HepG2 (cell line): Measurements from ENCODE around the gene EEF1AKMT3. TPM values are rescaled to one million over a fixed set of nuclear protein-coding genes. Genes with fewer than 3 reads are reported as not detected.

Experiments
- ATAC-seq: fragments of 200-7000 bp; cut with Tn5 transposase; 3 replicates; pipeline ENCODE4 v1.9.1; 2020; ENCODE audit warnings: mild to moderate bottlenecking, moderate library complexity
- BruUV-seq: library from RNA; stranded (reverse); fragments of 400-500 nt; replicated peaks from 2 replicates; lab custom pipeline; 2021; lab: Mats Ljungman, UMichigan
- CTCF ChIA-PET: fragments of 300-600 bp; formaldehyde crosslinking; extraction: SDS; loops from one replicate; lab custom pipeline; 2021; ENCODE audit warnings: low total read pairs, inconsistent platforms, low intra/inter-chr PET ratio; lab: Yijun Ruan, JAX
- POLR2A ChIA-PET: fragments of 350-600 bp; sonication (Branson Sonifier 250); formaldehyde crosslinking; loops from one replicate; lab custom pipeline; 2020; ENCODE audit warnings: antibody characterized with exemption, inconsistent platforms; lab: Yijun Ruan, JAX
- DNase-seq: peaks from one replicate; pipeline ENCODE4 v3.0.0-alpha.2; 2015; ENCODE audit warnings: low spot score
- FAIRE-seq: peaks from 3 replicates; lab custom pipeline; 2011; peaks lifted over from hg19 to GRCh38; lab: Jason Lieb, UNC
- H2AFZ ChIP-seq: one replicate; pipeline ENCODE4 v1.6.1; 2011; ENCODE audit warnings: low read length, inconsistent platforms
- H3K27ac ChIP-seq: fragments of 300-600 bp; 3 replicates; pipeline ENCODE4 v1.8.0; 2011; ENCODE audit warnings: mixed run types, mild to moderate bottlenecking, mixed read lengths, low read length, inconsistent platforms; ENCODE audit not compliant: insufficient read depth; ENCODE audit errors: extremely low read length
- H3K27me3 ChIP-seq, 2 experiments: fragments of 200-600 bp in 1 of 2; 2 replicates in 1 of 2; 3 replicates in 1 of 2; pipeline versions ENCODE4 v1.6.0 to v1.8.0; 2011; ENCODE audit warnings: low read length in 2 of 2, mild to moderate bottlenecking in 2 of 2, moderate library complexity in 2 of 2, inconsistent platforms in 1 of 2; ENCODE audit not compliant: insufficient read depth in 2 of 2, control insufficient read depth in 1 of 2
- H3K36me3 ChIP-seq, 2 experiments: fragments of 200-600 bp in 1 of 2; replicated peaks in 1 of 2; 2 replicates in 1 of 2; 3 replicates in 1 of 2; pipeline versions ENCODE4 v1.5.1 to v1.8.0; 2011; ENCODE audit warnings: low read length in 2 of 2, inconsistent platforms in 1 of 2; ENCODE audit not compliant: insufficient read depth in 2 of 2, control insufficient read depth in 1 of 2
- H3K4me1 ChIP-seq: 2 replicates; pipeline ENCODE4 v1.5.1; 2012; ENCODE audit warnings: low read length, inconsistent platforms; ENCODE audit not compliant: insufficient read depth
- H3K4me2 ChIP-seq: 2 replicates; pipeline ENCODE4 v1.6.0; 2011; ENCODE audit warnings: low read depth, low read length, inconsistent platforms
- H3K4me3 ChIP-seq, 3 experiments: fragments of 200-600 bp in 1 of 3; sonication (generic), shearing (Covaris generic) in 1 of 3; replicated peaks in 1 of 3; 2 replicates each; pipeline ENCODE4 v1.5.1; 2011 to 2016; ENCODE audit warnings: low read length in 3 of 3, inconsistent platforms in 2 of 3, low read depth in 2 of 3, mild to moderate bottlenecking in 2 of 3, control low read depth in 1 of 3, mixed read lengths in 1 of 3; ENCODE audit not compliant: insufficient read depth in 1 of 3
- H3K79me2 ChIP-seq: one replicate; pipeline ENCODE4 v1.6.1; 2011; ENCODE audit warnings: low read length, inconsistent platforms; ENCODE audit not compliant: insufficient read depth
- H3K9ac ChIP-seq: 2 replicates; pipeline ENCODE4 v1.6.0; 2011; ENCODE audit warnings: mild to moderate bottlenecking, low read depth, low read length, inconsistent platforms; ENCODE audit not compliant: insufficient read depth
- H3K9me3 ChIP-seq: 2 replicates; pipeline ENCODE4 v1.5.1; 2012; ENCODE audit warnings: mild to moderate bottlenecking, low read length
- H4K20me1 ChIP-seq: 2 replicates; pipeline ENCODE4 v1.6.0; 2011; ENCODE audit warnings: inconsistent platforms, mild to moderate bottlenecking, low read length, moderate library complexity; ENCODE audit not compliant: insufficient read depth
- ARNT ChIP-seq: fragments of 450-650 bp; IDR thresholded peaks from 2 replicates; pipeline ENCODE4 v1.6.1; 2017
- BRD4 ChIP-seq: sonication (generic); formaldehyde crosslinking; IDR thresholded peaks from 2 replicates; pipeline ENCODE4 v1.4.0; 2020; ENCODE audit warnings: missing genetic modification reagents
- ELF4 ChIP-seq: sonication (generic); formaldehyde crosslinking; IDR thresholded peaks from 2 replicates; pipeline ENCODE4 v1.5.0; 2020; ENCODE audit warnings: missing genetic modification reagents, mild to moderate bottlenecking, moderate library complexity, borderline replicate concordance
- EZH2 ChIP-seq: conservative IDR thresholded peaks from 2 replicates; pipeline ENCODE4 v1.6.1; 2012; ENCODE audit warnings: mild to moderate bottlenecking, low read depth, low read length, moderate library complexity
- PAWR ChIP-seq: sonication (generic); formaldehyde crosslinking; IDR thresholded peaks from 2 replicates; pipeline ENCODE4 v1.4.0; 2020; ENCODE audit warnings: missing genetic modification reagents, mild to moderate bottlenecking, borderline replicate concordance
- POLR2A ChIP-seq, 2 experiments: IDR thresholded peaks; 2 replicates each; pipeline ENCODE4 v1.6.1; 2011; ENCODE audit warnings: low read depth in 2 of 2, low read length in 2 of 2, mild to moderate bottlenecking in 1 of 2, moderate library complexity in 1 of 2; ENCODE audit not compliant: insufficient read depth in 1 of 2
- SP4 ChIP-seq: sonication (generic); formaldehyde crosslinking; IDR thresholded peaks from 2 replicates; pipeline ENCODE4 v1.8.1; 2023; ENCODE audit warnings: mild to moderate bottlenecking, missing genetic modification reagents
- SSRP1 ChIP-seq: IDR thresholded peaks from 2 replicates; pipeline ENCODE4 v1.6.1; 2016; ENCODE audit warnings: control low read depth
- TRAFD1 ChIP-seq: sonication (generic); formaldehyde crosslinking; IDR thresholded peaks from 2 replicates; pipeline ENCODE4 v1.5.1; 2020; ENCODE audit warnings: missing genetic modification reagents, mild to moderate bottlenecking, borderline replicate concordance
- ZBTB42 ChIP-seq: sonication (generic); formaldehyde crosslinking; IDR thresholded peaks from 2 replicates; pipeline ENCODE4 v1.5.0; 2020; ENCODE audit warnings: mild to moderate bottlenecking, missing genetic modification reagents
- ZBTB7B ChIP-seq: sonication (generic); formaldehyde crosslinking; IDR thresholded peaks from 2 replicates; pipeline ENCODE4 v1.4.0; 2020; ENCODE audit warnings: missing genetic modification reagents
- ZFP41 ChIP-seq: sonication (generic); formaldehyde crosslinking; IDR thresholded peaks from 2 replicates; pipeline ENCODE4 v1.4.0; 2020; ENCODE audit warnings: mild to moderate bottlenecking, missing genetic modification reagents, borderline replicate concordance
- ZNF235 ChIP-seq: sonication (generic); formaldehyde crosslinking; IDR thresholded peaks from 2 replicates; pipeline ENCODE4 v1.8.1; 2023; ENCODE audit warnings: mild to moderate bottlenecking, missing genetic modification reagents, borderline replicate concordance
- ZNF280B ChIP-seq: sonication (generic); formaldehyde crosslinking; IDR thresholded peaks from 2 replicates; pipeline ENCODE4 v1.5.0; 2020; ENCODE audit warnings: missing genetic modification reagents, mild to moderate bottlenecking, borderline replicate concordance
- ZNF503 ChIP-seq: sonication (generic); formaldehyde crosslinking; IDR thresholded peaks from 2 replicates; pipeline ENCODE4 v1.4.0; 2020; ENCODE audit warnings: missing genetic modification reagents
- ZNF572 ChIP-seq: sonication (generic); formaldehyde crosslinking; IDR thresholded peaks from 2 replicates; pipeline ENCODE4 v1.5.1; 2020; ENCODE audit warnings: mild to moderate bottlenecking, missing genetic modification reagents
- ZNF766 ChIP-seq: sonication (generic); formaldehyde crosslinking; IDR thresholded peaks from 2 replicates; pipeline ENCODE4 v1.5.0; 2020; ENCODE audit warnings: missing genetic modification reagents, borderline replicate concordance
- ZSCAN20 ChIP-seq: sonication (generic); formaldehyde crosslinking; IDR thresholded peaks from 2 replicates; pipeline ENCODE4 v1.4.0; 2020; ENCODE audit warnings: missing genetic modification reagents, mild to moderate bottlenecking, borderline replicate concordance
- WGBS: methylation state at CpG from one replicate; pipeline ENCODE4 v1.1.6; 2017; ENCODE audit warnings: low lambda C conversion rate; 5-methylcytosine and 5-hydroxymethylcytosine counted together
- in situ Hi-C: cut with HindIII; loops from 2 replicates; pipeline ENCODE4 v1.10.0; 2017; ENCODE audit warnings: low pct_unique_long_range_greater_than_20kb; ENCODE audit not compliant: extremely low pct_ligation_motif_present
- intact Hi-C: fragments of 100-400 bp; cut with micrococcal nuclease; formaldehyde crosslinking; loops from one replicate; pipeline ENCODE4 v1.10.0; 2022; ENCODE audit not compliant: unreplicated experiment
- polyA plus RNA-seq, 8 experiments: library from polyadenylated mRNA; depleted of rRNA in 3 of 8; stranded (reverse) in 7 of 8; unstranded in 1 of 8; fragments of >200 nt; fragmentation: Illumina TruSeq in 4 of 8; extraction: Trizol in 4 of 8; gene quantifications; 2 replicates each; pipeline versions ENCODE4 v1.2.1 to v1.2.3, GENCODE V29; 2011 to 2016; ENCODE audit warnings: low read depth in 4 of 8, missing spikeins in 1 of 8, mixed read lengths in 1 of 8; ENCODE audit not compliant: insufficient read depth in 1 of 8
- total RNA-seq, 5 experiments: library from RNA; depleted of rRNA; stranded (reverse); fragments of >200 nt; fragmentation: Illumina TruSeq; extraction: Trizol; gene quantifications; 2 replicates each; pipeline ENCODE4 v1.2.3, GENCODE V29; 2016; ENCODE audit warnings: low read depth in 1 of 5
- TF ChIP-seq, protein P1 (sequence below): sonication (generic); formaldehyde crosslinking; IDR thresholded peaks from 2 replicates; pipeline ENCODE4 v1.9.0; 2021; ENCODE audit warnings: missing genetic modification reagents, borderline replicate concordance

EEF1AKMT3 gene
- total and polyA plus RNA-seq, 2 of the 13 experiments (the other 11 are each of a cell fraction or from before 2014, with no cell fraction given): 4.7 to 11.4 TPM

DNA sequence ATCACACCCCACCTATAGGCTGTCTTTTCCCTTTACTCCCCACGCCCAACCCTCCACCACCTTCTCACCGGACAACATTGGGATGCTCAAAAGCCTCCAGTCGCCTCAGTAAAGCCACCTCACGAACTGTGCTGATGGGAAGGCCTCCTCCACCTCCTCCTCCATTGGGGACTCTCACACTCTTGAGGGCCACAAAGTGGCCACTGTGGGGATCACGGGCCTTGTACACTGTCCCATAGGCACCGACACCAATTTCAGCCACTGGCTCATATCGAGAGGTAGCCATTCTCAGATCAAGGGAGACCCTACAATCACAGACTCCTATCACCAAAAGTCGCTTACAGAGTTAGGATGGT is 21.0 kb upstream of the EEF1AKMT3 start:
- POLR2A ChIA-PET: interaction anchor here (1.1 kb wide), 1 partner anchor 16 kb away, joined by 3 read pairs; no protein-coding TSS in a partner anchor
- H3K4me2 ChIP-seq: peak overlapping the region; percentile 98
- FAIRE-seq: no peak
- CTCF ChIA-PET: no interaction called here
- WGBS: 3% methylated on average over 8 of the region's 8 CpGs
- H3K36me3 ChIP-seq: peaks cover 10 to 33% of the 10 kb centered on the region in 2 experiments
- in situ Hi-C loops: no loop called here
- ATAC-seq: peak; percentile 3
- H3K4me1 ChIP-seq: peaks cover 40% of the 10 kb centered on the region
- TF ChIP-seq ZNF235 (CRISPR knock-in tag): no peak
- TF ChIP-seq ZBTB7B: no peak
- no peak for TF ChIP-seq ZBTB42 (CRISPR knock-in tag)
- no peak for TF ChIP-seq EZH2
- TF ChIP-seq SP4 (CRISPR knock-in tag): no peak
- 0 out of 2 replicates have a peak, but pooled peaks have one; percentile 35 for TF ChIP-seq SSRP1 (CRISPR knock-in tag)
- no peak for TF ChIP-seq ZNF503 (CRISPR knock-in tag)
- no peak for TF ChIP-seq ZNF572 (CRISPR knock-in tag)
- no peak for TF ChIP-seq ARNT
- no peak; the same call in 1 of the 2 replicates for TF ChIP-seq ZNF280B (CRISPR knock-in tag)
- TF ChIP-seq POLR2A (IDR thresholded peaks at IDR 0.05; ENCODE audit: insufficient read depth in 1 of 2, low read depth in 2 of 2, low read length in 2 of 2): 0 out of 4 replicates have a peak, but pooled peaks of 1 of the 2 experiments have one; percentile 6
- TF ChIP-seq, protein P1, sequence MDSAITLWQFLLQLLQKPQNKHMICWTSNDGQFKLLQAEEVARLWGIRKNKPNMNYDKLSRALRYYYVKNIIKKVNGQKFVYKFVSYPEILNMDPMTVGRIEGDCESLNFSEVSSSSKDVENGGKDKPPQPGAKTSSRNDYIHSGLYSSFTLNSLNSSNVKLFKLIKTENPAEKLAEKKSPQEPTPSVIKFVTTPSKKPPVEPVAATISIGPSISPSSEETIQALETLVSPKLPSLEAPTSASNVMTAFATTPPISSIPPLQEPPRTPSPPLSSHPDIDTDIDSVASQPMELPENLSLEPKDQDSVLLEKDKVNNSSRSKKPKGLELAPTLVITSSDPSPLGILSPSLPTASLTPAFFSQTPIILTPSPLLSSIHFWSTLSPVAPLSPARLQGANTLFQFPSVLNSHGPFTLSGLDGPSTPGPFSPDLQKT (CRISPR knock-in tag): no peak
- no peak for TF ChIP-seq ELF4 (CRISPR knock-in tag)
- no peak for TF ChIP-seq PAWR (CRISPR knock-in tag)
- TF ChIP-seq BRD4 (CRISPR knock-in tag): 0 out of 2 replicates have a peak, but pooled peaks have one; percentile 36
- TF ChIP-seq ZFP41 (CRISPR knock-in tag): no peak
- no peak for TF ChIP-seq TRAFD1 (CRISPR knock-in tag)
- TF ChIP-seq ZNF766 (CRISPR knock-in tag): no peak
- TF ChIP-seq ZSCAN20 (CRISPR knock-in tag): no peak
- intact Hi-C loops: no loop called here
- DNase-seq: no peak
- BruUV-seq: no TSS peak
- peak overlapping the region; percentile 87 for H3K27ac ChIP-seq
- H3K9ac ChIP-seq: peak overlapping the region; percentile 96
- no peaks in the 10 kb centered on the region for H3K9me3 ChIP-seq
- no peak overlapping the region for H2AFZ ChIP-seq
- peak overlapping the region; percentile 72 to 87 (median 78) for H3K4me3 ChIP-seq
- no peaks in the 10 kb centered on the region; a peak in 1 of 5 replicates for H3K27me3 ChIP-seq
- 0 out of 2 replicates have a peak, but pooled peaks cover 5% of the 10 kb centered on the region for H4K20me1 ChIP-seq
- H3K79me2 ChIP-seq: peaks cover 23% of the 10 kb centered on the region
